ENCODE measurements around the gene SMG6. TPM values are rescaled to one million over a fixed set of nuclear protein-coding genes. Genes with fewer than 3 reads are reported as not detected.

The SMG6 gene
- total and polyA plus RNA-seq, 2 donors (not counting 1 experiment from before 2014, with no cell fraction given), result 10.6 to 35.5 TPM

- no peaks in the 10 kb centered on the region for H3K27me3 Mint-ChIP-seq
- DNase-seq (no peak), ATAC-seq (ENCODE audit: low read depth) (no peak)
- H3K27ac ChIP-seq (ENCODE audit: low read length in 2 of 2), result no peak overlapping the region
- no peak overlapping the region for H3K4me3 ChIP-seq (ENCODE audit: control extremely low read depth in 1 of 5, extremely low read depth in 1 of 5, insufficient read depth in 1 of 5, low read depth in 2 of 5, low read length in 4 of 5)
- no peak overlapping the region for H2AFZ ChIP-seq (ENCODE audit: insufficient read depth, low read depth, low read length, poor library complexity, severe bottlenecking)
- H3K27ac Mint-ChIP-seq, result no peak overlapping the region
- peaks cover 12% of the 10 kb centered on the region for H3K4me1 Mint-ChIP-seq
- no peak overlapping the region for H3K4me3 Mint-ChIP-seq
- peaks cover 7% of the 10 kb centered on the region in 2 donors for H3K4me1 ChIP-seq (ENCODE audit: control insufficient read depth in 2 of 2, insufficient read depth in 2 of 2, low read length in 2 of 2)
- H3K9me3 Mint-ChIP-seq (ENCODE audit: insufficient read depth), result no peaks in the 10 kb centered on the region
- H3K9me3 ChIP-seq (ENCODE audit: control extremely low read depth in 1 of 3, control insufficient read depth in 2 of 3, insufficient read depth in 1 of 3, low read length in 2 of 3), result no peaks in the 10 kb centered on the region
- intact Hi-C loops (cut with micrococcal nuclease), result no loop called here
- no peaks in the 10 kb centered on the region for H3K27me3 ChIP-seq (replicated peaks in 1 of 4; ENCODE audit: control extremely low read depth in 1 of 4, control insufficient read depth in 3 of 4, insufficient read depth in 4 of 4, low read length in 3 of 4)
- no peaks in the 10 kb centered on the region for H3K79me2 ChIP-seq (ENCODE audit: control insufficient read depth, insufficient read depth, low read length)
- no peak overlapping the region for H3K4me2 ChIP-seq (replicated peaks; ENCODE audit: low read depth, low read length, poor library complexity, severe bottlenecking)
- ChIA-PET POLR2A (no interaction called here), CTCF (interaction anchor here (0.8 kb wide), 1 partner anchor 67 kb away, joined by 3 read pairs; no protein-coding TSS in a partner anchor)
- H3K36me3 ChIP-seq (replicated peaks in 1 of 2; ENCODE audit: control extremely low read depth in 1 of 2, control insufficient read depth in 1 of 2, extremely low read depth in 1 of 2, insufficient read depth in 2 of 2, low read length in 1 of 2), result no peaks in the 10 kb centered on the region
- H3K9ac ChIP-seq (ENCODE audit: low read length), result no peak overlapping the region
- WGBS (ENCODE audit: insufficient coverage), result 100% methylated on average over 9 of the region's 9 CpGs
- no peak for TF ChIP-seq EZH2 (IDR thresholded peaks at IDR 0.05; ENCODE audit: borderline replicate concordance, insufficient read depth, low read depth, low read length, poor library complexity, severe bottlenecking)
- TF ChIP-seq, protein P1, sequence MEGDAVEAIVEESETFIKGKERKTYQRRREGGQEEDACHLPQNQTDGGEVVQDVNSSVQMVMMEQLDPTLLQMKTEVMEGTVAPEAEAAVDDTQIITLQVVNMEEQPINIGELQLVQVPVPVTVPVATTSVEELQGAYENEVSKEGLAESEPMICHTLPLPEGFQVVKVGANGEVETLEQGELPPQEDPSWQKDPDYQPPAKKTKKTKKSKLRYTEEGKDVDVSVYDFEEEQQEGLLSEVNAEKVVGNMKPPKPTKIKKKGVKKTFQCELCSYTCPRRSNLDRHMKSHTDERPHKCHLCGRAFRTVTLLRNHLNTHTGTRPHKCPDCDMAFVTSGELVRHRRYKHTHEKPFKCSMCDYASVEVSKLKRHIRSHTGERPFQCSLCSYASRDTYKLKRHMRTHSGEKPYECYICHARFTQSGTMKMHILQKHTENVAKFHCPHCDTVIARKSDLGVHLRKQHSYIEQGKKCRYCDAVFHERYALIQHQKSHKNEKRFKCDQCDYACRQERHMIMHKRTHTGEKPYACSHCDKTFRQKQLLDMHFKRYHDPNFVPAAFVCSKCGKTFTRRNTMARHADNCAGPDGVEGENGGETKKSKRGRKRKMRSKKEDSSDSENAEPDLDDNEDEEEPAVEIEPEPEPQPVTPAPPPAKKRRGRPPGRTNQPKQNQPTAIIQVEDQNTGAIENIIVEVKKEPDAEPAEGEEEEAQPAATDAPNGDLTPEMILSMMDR (IDR thresholded peaks at IDR 0.05), result no peak
- H4K20me1 ChIP-seq (ENCODE audit: control insufficient read depth, insufficient read depth, low read length, poor library complexity, severe bottlenecking), result no peaks in the 10 kb centered on the region
Observed at GRCh38 chr17:2102931-2103809, 200.4 kb downstream of the SMG6 start.

All from B cell (primary cell).